GM13976 (cell line): ENCODE data around the gene DUSP16.
"Not testable (repeated sequence)": the region's sequence is repeated elsewhere in the genome, so short reads cannot be mapped to it uniquely, and the experiment has no call there.

ENCODE experiments used
- DNase-seq: peaks from one replicate; pipeline ENCODE4 v3.0.0; 2012; ENCODE audit warnings: low spot score
- in situ Hi-C: fragments of 300-500 bp; cut with MboI; formaldehyde crosslinking; loops from one replicate; pipeline ENCODE4 v1.12.0; 2022; ENCODE audit warnings: low sequenced_read_pairs, mixed read lengths, inconsistent platforms; ENCODE audit not compliant: unreplicated experiment
- TF ChIP-seq, protein P1 (sequence below): IDR thresholded peaks from 2 replicates; pipeline ENCODE4 v1.5.1; 2012; ENCODE audit warnings: borderline replicate concordance, mild to moderate bottlenecking; ENCODE audit not compliant: insufficient read depth; ENCODE audit errors: extremely low read depth, missing control alignments, control extremely low read depth

Gene DUSP16

DNA sequence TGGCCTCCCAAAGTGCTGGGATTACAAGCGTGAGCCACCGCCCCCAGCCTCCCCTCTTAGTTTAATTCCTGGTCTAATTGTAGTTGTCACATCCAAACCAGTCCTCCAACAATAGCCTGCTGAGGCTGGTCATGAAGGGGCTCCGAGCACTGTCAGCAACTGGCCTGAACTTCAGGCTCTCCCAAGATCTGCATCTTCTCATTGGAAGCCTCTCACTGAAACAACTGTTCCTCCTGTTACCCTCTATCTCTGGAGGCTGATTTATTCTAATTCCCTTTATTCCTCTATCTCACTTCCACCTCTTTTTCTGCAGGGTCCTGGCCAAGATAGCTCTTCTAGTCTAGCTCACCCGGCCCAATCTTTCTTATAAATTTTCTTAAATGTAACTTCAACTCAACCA, 89.4 kb downstream of the DUSP16 start:
- in situ Hi-C loops: no loop called here
- TF ChIP-seq, protein P1, sequence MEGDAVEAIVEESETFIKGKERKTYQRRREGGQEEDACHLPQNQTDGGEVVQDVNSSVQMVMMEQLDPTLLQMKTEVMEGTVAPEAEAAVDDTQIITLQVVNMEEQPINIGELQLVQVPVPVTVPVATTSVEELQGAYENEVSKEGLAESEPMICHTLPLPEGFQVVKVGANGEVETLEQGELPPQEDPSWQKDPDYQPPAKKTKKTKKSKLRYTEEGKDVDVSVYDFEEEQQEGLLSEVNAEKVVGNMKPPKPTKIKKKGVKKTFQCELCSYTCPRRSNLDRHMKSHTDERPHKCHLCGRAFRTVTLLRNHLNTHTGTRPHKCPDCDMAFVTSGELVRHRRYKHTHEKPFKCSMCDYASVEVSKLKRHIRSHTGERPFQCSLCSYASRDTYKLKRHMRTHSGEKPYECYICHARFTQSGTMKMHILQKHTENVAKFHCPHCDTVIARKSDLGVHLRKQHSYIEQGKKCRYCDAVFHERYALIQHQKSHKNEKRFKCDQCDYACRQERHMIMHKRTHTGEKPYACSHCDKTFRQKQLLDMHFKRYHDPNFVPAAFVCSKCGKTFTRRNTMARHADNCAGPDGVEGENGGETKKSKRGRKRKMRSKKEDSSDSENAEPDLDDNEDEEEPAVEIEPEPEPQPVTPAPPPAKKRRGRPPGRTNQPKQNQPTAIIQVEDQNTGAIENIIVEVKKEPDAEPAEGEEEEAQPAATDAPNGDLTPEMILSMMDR: no peak
- no peak for DNase-seq

DNA sequence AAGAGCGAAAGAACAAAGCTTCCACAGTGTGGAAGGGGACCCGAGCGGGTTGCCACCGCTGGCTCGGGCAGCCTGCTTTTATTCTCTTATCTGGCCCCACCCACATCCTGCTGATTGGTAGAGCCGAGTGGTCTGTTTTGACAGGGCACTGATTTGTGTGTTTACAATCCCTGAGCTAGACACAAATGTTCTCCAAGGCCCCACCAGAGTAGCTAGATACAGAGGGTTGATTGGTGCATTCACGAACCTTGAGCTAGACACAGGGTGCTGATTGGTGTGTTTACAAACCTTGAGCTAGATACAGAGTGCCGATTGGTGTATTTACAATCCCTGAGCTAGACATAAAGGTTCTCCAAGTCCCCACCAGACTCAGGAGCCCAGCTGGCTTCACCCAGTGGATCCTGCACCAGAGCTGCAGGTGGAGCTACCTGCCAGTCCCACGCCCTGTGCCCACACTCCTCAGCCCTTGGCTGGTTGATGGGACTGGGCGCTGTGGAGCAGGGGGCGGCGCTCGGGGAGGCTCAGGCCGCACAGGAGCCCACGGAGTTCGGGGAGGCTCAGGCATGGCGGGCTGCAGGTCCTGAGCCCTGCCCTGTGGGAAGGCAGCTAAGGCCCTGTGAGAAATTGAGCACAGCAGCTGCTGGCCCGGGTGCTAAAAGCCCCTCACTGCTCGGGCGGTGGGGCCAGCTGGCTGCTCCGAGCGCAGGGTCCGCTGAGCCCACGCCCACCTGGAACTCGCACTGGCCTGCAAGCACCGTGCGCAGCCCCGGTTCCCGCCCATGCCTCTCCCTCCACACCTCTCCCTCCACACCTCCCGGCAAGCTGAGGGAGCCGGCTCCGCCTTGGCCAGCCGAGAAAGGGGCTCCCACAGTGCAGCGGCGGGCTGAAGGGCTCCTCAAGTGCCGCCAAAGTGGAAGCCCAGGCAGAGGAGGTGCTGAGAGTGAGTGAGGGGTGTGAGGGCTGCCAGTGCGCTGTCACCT, 90.4 kb downstream of the DUSP16 start:
- in situ Hi-C loops, DNase-seq: not testable (repeated sequence)

DNA sequence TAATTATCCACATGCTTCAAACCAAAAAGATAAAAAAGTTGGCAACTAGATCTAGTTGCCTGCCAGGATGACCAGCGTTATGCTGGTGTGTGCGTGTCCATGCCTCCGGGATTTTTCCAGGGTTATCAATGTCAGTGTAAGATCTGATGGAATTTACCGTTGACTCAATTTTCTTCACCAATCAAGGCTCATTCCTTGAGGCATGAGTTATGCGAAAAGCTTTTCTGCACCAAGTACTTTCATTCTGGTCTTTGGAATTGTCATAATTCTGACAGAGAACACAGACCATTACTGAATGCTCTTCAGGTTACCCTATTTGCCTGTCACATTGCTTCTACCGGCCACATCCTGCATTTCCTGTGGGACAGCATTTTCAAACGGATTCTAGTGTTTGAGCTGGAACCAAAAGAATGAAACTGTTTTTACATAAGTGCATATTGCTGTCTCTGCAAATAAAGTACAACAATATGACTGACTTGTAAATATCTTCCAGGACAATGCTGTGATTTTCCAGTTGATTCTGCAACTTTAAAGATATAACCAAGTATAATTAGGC, 91.8 kb downstream of the DUSP16 start:
- TF ChIP-seq, protein P1: no peak
- DNase-seq: no peak
- in situ Hi-C loops: no loop called here

DNA sequence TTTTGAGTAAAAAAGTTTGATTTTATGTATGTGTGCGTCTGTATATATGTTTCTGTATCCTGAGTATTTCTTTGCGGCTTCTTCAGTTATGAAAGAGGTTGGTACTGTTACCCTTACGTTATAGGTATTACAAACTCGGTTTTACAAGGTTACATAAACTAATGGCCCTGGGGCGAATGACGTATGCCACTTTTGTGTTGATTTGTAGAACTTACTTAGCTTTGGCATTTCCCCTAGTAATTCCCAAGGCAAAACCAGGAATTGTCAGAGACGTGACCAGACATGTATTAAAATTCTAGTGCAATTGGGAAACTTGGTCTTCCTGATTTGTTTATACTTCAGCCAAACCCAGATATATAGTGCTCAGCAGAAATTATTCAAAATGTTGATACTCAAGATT, 93.3 kb downstream of the DUSP16 start:
- DNase-seq: no peak
- in situ Hi-C loops: no loop called here
- TF ChIP-seq, protein P1: no peak

- in situ Hi-C loops: no loop called here
- DNase-seq: no peak
- TF ChIP-seq, protein P1: no peak
Measured at GRCh38 chr12:12468575-12468974, 94.1 kb downstream of the DUSP16 start.

DNA sequence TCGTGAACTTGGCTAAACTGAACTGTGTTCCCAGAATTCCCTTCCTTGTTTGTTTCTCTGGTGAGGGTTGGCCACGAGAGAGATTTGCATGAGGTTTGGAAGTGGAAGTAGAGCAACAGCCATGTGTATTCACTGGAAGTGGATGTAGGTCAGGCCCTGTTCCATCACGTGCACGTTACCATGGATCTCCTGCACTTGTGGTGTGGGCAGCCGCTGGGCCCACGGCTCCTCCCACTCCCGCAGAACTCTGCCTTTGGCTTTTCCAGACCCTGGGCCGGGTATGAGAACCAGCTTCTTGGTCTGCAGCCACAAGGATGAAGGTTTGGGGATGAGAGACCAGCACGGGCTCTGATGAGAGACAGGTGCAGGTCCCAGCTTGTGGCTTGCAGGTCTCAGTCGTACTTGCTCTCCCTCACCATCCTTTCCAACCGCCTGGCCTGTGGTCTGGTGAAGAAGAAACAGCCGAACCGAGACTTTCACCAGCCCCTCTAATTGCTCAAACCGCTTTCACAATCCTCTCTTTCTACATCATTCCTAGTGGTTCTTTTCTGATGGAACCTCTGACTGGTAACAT, 94.9 kb downstream of the DUSP16 start:
- TF ChIP-seq, protein P1: no peak
- in situ Hi-C loops: no loop called here
- DNase-seq: no peak

- TF ChIP-seq, protein P1: no peak
- in situ Hi-C loops: no loop called here
- no peak for DNase-seq
Measured at GRCh38 chr12:12467264-12467663, 95.4 kb downstream of the DUSP16 start.
